COLO829 (cell line): Measurements from ENCODE around the gene DCAF4.

Experiments used
- DNase-seq: peaks from one replicate; pipeline ENCODE4 v3.0.0; 2012; ENCODE audit warnings: low spot score

Gene DCAF4, protein sequence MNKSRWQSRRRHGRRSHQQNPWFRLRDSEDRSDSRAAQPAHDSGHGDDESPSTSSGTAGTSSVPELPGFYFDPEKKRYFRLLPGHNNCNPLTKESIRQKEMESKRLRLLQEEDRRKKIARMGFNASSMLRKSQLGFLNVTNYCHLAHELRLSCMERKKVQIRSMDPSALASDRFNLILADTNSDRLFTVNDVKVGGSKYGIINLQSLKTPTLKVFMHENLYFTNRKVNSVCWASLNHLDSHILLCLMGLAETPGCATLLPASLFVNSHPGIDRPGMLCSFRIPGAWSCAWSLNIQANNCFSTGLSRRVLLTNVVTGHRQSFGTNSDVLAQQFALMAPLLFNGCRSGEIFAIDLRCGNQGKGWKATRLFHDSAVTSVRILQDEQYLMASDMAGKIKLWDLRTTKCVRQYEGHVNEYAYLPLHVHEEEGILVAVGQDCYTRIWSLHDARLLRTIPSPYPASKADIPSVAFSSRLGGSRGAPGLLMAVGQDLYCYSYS

DNA sequence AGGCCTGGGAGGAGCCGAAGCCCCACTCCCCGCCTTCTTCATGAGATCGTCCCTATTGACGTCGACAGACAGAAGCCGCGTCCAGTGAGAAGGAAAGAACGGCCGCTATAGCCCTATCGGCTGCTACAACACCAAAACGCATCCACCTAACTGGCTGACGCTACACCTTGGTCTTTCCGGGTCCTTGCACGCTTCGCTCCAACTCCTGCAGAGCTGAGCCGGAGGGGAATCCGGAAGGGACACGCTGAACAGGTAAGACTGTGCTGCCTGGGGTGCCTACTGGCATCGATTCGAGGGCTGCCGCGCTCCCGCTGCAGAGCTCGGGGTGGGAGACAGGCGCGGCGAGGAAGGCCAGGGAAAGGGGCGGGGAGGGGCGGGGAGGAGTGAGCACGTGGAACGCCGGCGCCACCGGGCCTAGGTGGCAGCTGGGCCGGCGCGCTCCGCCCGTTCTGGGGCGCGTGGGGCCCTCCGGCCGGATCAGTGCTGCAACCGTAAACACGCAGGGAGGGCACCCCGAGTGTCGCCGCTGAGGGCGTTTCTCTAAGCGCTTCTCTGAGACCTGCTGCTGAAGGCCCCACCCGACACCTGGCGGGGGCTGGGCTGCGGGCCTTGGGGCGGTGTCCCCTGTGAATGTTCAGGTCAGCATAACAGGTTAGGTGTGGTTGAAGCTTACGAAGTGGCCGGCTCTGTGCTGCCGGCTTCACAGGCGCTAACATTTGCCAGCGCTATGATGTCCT is at the start of gene DCAF4:
TSS of gene DCAF4 (plus strand) at position 173 of the 737 bp plus-strand sequence. CDS start 11,515 bp downstream, outside the sequence.
- peak; percentile 97 for DNase-seq

DNA sequence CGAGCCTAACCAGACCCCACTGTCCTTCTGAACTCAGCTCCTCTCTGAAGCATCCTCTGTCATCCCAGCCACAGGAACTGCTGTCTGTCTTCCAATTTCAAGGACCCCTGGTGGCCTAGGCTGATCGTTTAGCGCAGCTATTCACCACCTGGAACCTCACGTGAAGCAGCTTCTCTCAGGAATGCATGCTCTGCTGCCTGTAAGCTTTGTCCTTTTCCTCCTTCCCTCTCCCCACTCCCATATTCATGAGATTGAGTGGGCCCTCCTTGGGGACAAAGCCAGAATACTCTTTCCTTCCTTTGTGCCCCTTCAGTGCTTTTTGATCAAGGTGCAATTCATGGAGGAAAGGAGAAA is 49.6 kb upstream of the DCAF4 start:
- no peak for DNase-seq

DNA sequence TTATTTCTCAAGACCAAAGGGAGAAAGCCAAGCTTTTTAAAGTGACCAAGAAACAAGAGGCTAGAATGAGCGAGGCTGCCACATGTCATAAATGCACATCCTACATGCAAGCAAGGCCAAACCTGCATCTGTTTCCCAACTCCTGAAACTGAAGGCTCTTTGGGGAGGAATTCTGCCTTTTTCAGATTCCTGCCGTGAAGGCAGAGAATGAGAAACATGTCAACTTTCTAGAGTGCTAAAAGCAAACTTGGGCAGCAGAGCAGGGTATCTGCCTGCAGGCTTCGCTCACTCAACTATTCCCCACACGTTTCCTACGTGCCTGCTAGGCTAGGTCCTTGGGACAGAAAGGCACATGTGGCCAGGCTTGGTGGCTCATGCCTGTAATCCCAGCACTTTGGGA is 47.5 kb upstream of the DCAF4 start:
- DNase-seq: no peak

- no peak for DNase-seq
Observed at GRCh38 chr14:72879431-72879830, 46.8 kb upstream of the DCAF4 start.

GRCh38 chr14:72880164-72880563 is 46.1 kb upstream of the DCAF4 start:
- DNase-seq: no peak

GRCh38 chr14:72880820-72881219 is 45.4 kb upstream of the DCAF4 start:
- DNase-seq: no peak

- DNase-seq: no peak
Observed at GRCh38 chr14:72881543-72881942, 44.7 kb upstream of the DCAF4 start.

DNA sequence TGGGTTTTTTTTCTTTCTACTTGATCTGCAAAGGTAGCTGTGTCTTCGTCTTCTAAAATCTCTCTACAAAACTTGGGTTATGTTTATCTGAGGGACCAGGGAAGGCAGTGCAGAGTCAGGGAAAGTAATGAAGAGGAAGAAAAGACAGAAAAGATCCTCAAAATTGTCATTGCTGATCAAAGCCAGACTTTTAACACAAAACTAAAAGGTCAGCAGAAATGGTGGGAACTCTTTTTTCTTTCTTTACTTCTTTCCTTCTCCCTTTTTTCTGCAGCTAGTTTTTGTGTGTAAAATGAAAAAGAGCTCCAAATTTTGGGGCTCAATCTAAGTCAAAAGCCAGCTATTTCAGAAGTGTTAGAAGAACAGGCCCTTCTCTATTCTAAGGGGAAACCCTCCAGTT is 44.2 kb upstream of the DCAF4 start:
- no peak for DNase-seq

GRCh38 chr14:72882463-72882862 is 43.8 kb upstream of the DCAF4 start:
- no peak for DNase-seq

GRCh38 chr14:72883109-72883508 is 43.2 kb upstream of the DCAF4 start:
- no peak for DNase-seq

DNA sequence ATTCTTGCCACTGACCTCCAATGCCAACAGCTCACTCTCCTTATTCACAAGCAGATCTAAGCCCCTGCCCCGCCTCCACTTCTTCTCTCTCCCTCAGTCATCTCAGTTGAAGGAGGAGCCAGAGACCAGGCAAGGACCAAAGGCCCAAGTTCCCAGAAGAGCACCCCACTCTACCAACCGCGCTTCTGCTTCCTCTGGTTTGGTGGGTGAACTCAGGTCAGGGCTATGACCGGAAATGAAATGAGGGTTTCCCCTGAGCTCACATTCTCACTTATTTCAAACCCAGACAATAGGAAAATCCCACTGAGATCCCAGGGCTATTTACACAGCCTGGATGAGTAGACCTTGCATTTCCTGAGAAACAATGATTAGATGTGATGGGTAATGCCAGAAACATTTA is 42.3 kb upstream of the DCAF4 start:
- no peak for DNase-seq

- DNase-seq: no peak
Observed at GRCh38 chr14:72884386-72884785, 41.9 kb upstream of the DCAF4 start.

GRCh38 chr14:72887514-72887913 is 38.8 kb upstream of the DCAF4 start:
- no peak for DNase-seq

GRCh38 chr14:72888192-72888591 is 38.1 kb upstream of the DCAF4 start:
- no peak for DNase-seq

GRCh38 chr14:72888636-72889201 is 37.5 kb upstream of the DCAF4 start:
- DNase-seq: no peak

DNA sequence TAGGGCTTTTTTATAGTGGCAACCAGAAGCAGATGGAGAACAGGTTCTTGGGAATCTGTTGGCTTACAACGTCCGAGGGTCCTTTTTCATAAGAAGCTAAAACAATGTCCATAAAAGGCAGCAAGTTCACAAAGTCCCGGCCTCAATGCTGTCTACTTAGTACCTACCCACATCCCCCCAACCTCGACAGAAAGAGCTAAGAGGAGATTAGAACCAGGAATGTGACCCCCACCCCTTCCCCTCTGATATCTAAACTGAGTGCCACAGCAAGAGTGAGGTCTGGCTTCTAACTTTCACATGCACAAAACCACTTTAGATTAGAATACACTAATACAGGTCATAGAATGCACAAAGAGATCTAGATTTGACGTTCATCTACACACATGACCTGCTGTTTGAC is 36.9 kb upstream of the DCAF4 start:
- no peak for DNase-seq

GRCh38 chr14:72891666-72892102 is 34.6 kb upstream of the DCAF4 start:
- no peak for DNase-seq

- no peak for DNase-seq
Observed at GRCh38 chr14:72892103-72892878, 34.0 kb upstream of the DCAF4 start.

- no peak for DNase-seq
Observed at GRCh38 chr14:72892879-72893635, 33.2 kb upstream of the DCAF4 start.

DNA sequence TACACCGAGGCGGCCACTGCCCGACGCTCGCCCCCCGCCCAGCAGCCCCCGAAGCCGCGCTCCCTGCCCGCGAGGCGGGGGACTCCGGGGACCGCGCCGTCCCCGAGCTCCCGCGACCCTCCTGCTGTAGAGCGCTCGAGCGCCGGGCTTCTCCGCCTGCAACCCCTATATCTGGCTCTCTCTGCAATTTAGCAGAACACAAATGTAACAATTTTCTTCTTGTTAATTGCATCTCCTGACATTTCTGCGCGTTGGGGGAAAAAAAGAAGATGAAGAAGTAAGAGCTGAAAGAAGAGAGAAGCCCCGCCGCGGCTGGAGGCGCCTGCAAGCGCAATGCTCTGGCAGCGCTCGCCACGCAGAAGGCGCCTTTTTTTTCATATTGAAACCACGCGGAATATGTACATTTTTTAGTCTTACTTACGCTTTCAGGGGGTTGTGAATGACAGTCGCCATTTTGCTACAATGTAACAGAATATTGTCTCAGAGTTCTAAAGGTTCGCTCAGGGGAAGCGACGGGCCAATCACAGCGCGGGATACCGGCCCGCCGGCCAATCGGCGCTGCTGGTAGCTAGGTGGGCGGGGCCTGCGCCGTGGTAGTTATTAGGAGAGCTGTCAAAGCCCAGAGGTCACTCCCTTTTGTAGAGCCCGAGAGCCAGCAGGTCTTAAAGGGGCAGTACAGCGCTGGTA is 32.5 kb upstream of the DCAF4 start, which contains the start of gene DPF3:
TSS of gene DPF3 (minus strand) at position 466 of the 687 bp plus-strand sequence. CDS start at position 453, 13 bp downstream.
- DNase-seq: peak; percentile 96

GRCh38 chr14:72894323-72894622 is 32.0 kb upstream of the DCAF4 start:
- no peak for DNase-seq
